Activated CD4-positive, alpha-beta T cell treated with anti-CD3 and anti-CD28 coated beads, Interleukin-2, Interleukin-4, amounts not matched to agents 100 ng/mL and 50 ng/mL, durations not matched to agents 16 hours and 8 hours (primary cell): ENCODE results near the gene ANKS1B.
"Not testable (repeated sequence)": the region's sequence is repeated elsewhere in the genome, so short reads cannot be mapped to it uniquely, and the experiment has no call there.

ENCODE experiments used
- DNase-seq: peaks from one replicate; pipeline ENCODE4 v3.0.0-alpha.2; 2020; ENCODE audit warnings: low spot score

The ANKS1B gene

GRCh38 chr12:99374023-99374422 lies 610.7 kb downstream of the ANKS1B start:
- DNase-seq: no peak

GRCh38 chr12:99372257-99372920 lies 612.3 kb downstream of the ANKS1B start:
- no peak for DNase-seq

GRCh38 chr12:99370421-99371138 lies 614.2 kb downstream of the ANKS1B start:
- DNase-seq: no peak

- no peak for DNase-seq
Measured at GRCh38 chr12:99367181-99367580, 617.6 kb downstream of the ANKS1B start.

GRCh38 chr12:99352269-99352668 lies 632.5 kb downstream of the ANKS1B start:
- no peak for DNase-seq

- no peak for DNase-seq
Measured at GRCh38 chr12:99343960-99344359, 640.8 kb downstream of the ANKS1B start.

- DNase-seq: no peak
Measured at GRCh38 chr12:99339663-99340062, 645.1 kb downstream of the ANKS1B start.

- no peak for DNase-seq
Measured at GRCh38 chr12:99334285-99335056, 650.3 kb downstream of the ANKS1B start.

- no peak for DNase-seq
Measured at GRCh38 chr12:99332936-99333591, 651.7 kb downstream of the ANKS1B start.

- no peak for DNase-seq
Measured at GRCh38 chr12:99330216-99330615, 654.5 kb downstream of the ANKS1B start.

- not testable (repeated sequence) for DNase-seq
Measured at GRCh38 chr12:99321210-99321609, 663.5 kb downstream of the ANKS1B start.

- no peak for DNase-seq
Measured at GRCh38 chr12:99311373-99311772, 673.4 kb downstream of the ANKS1B start.

GRCh38 chr12:99309812-99310211 lies 674.9 kb downstream of the ANKS1B start:
- DNase-seq: no peak

- no peak for DNase-seq
Measured at GRCh38 chr12:99302874-99303273, 681.9 kb downstream of the ANKS1B start.

- DNase-seq: no peak
Measured at GRCh38 chr12:99287136-99287535, 697.6 kb downstream of the ANKS1B start.

- no peak for DNase-seq
Measured at GRCh38 chr12:99284161-99284560, 700.6 kb downstream of the ANKS1B start.

- DNase-seq: no peak
Measured at GRCh38 chr12:99282624-99283023, 702.1 kb downstream of the ANKS1B start.

- DNase-seq: no peak
Measured at GRCh38 chr12:99282086-99282485, 702.6 kb downstream of the ANKS1B start.

- no peak for DNase-seq
Measured at GRCh38 chr12:99281277-99281676, 703.5 kb downstream of the ANKS1B start.

- DNase-seq: no peak
Measured at GRCh38 chr12:99278899-99279298, 705.8 kb downstream of the ANKS1B start.

GRCh38 chr12:99277591-99278379 lies 707.0 kb downstream of the ANKS1B start:
- no peak for DNase-seq

- no peak for DNase-seq
Measured at GRCh38 chr12:99271071-99271470, 713.7 kb downstream of the ANKS1B start.
